ACHN (cell line): ENCODE results near the gene DENND1A.
"Not testable (repeated sequence)": the region's sequence is repeated elsewhere in the genome, so short reads cannot be mapped to it uniquely, and the experiment has no call there.

ENCODE experiments used
- DNase-seq: peaks from one replicate; pipeline ENCODE4 v3.0.0-alpha.2; 2015
- in situ Hi-C: cut with HindIII; loops from 2 replicates; pipeline ENCODE4 v1.10.0; 2017; ENCODE audit warnings: low sequenced_read_pairs, low pct_ligation_motif_present, low pct_unique_long_range_greater_than_20kb

DENND1A gene

DNA sequence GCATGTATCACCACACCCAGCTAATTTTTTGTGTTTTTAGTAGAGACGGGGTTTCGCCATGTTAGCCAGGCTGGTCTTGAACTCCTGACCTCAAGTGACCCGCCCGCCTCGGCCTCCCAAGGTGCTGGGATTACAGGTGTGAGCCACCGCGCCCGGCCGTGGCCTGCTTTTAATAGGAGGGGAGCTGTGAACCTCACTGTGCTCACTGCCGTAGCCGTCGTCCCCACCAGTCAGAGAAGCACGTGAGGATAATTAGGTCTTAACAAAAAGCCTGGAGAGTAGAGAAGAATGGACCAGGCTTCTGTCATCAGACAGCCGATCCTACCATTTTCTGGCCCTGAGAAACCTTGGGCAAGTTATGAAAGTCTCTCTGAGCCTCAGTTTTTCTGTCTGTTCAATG is 531.0 kb downstream of the DENND1A start:
- in situ Hi-C loops, DNase-seq: not testable (repeated sequence)

DNA sequence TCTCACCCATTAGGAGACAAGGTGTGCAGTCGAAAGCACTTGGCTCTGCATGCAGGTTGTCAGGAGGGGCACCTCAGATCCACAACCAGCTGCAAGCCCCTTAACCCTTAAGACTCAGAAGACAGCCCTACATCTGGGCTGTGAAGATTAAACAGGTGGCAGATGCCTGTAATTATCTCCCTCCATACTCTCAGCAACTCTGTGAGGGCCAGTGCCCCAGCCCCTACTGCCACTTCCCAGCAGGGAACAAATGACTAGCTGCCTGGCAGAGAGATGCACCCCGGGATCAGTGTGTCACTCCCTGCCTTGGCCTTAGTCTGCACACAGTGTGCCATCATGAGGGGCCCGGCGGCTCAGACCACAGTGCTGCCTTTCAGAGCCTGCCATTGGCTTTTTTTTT is 532.0 kb downstream of the DENND1A start:
- no peak for DNase-seq
- in situ Hi-C loops = no loop called here

DNA sequence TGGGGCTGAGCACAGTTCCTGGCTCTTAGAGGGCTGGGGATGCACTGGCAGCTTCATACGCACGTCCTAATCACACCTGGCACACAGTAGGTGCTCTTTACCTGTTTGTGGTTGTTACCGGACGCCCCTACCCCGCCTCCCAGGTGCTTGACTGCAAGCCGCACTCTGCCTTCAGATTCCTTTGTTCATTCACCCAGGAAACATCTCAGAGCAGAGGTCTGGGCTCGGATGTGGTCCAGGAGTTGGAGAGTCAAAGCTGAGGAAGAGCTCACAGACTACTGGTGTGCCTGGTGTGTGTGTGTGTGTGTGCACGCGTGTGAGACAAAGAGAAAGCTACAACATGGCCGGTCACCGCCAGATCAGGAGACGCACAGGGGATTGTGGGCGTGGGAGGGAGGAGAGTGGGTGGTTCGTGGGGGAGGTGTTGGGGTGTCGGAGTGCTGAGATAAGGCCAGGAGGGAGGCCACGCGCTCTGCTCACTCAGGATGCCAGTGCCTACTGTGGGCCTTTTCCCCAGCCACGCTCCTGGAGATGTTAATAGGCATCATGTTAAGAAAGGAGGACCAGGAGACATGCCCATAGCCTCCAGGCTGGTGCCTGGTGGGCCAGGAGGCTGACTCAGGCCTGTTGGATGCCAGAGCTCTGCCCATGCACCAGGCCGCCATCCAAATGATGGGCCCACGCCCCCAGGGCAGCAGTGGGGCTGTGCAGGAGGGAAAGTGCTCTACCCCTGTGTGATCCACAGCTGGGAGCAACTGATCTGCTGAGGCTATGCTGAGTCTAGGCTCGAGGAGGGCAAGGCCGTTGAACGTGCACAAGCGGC is 534.0 kb downstream of the DENND1A start:
- in situ Hi-C loops = no loop called here
- DNase-seq = no peak

- in situ Hi-C loops = no loop called here
Observed at GRCh38 chr9:123395276-123395688, 534.6 kb downstream of the DENND1A start.

GRCh38 chr9:123394291-123395235 is 535.4 kb downstream of the DENND1A start:
- DNase-seq = no peak
- in situ Hi-C loops = no loop called here

More at GRCh38 chr9:123395276-123395688, 534.6 kb downstream of the DENND1A start:
- DNase-seq = no peak

DNA sequence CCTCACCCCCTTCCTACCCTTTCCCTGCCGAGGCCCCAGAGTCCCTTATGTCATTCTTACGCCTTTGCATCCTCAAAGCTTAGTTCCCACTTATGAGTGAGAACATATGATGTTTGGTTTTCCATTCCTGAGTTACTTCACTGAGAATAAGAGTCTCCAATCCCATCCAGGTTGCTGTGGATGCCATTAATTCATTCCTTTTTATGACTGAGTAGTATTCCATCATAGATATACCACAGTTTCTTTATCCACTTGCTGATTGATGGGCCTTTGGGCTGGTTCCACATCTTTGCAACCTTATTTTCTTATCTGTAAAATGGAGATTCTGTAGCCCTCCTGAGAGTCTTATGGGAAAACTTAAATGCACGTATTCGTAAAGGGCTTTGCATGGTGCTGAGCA is 537.1 kb downstream of the DENND1A start:
- in situ Hi-C loops = no loop called here
- no peak for DNase-seq

- in situ Hi-C loops = no loop called here
- DNase-seq = no peak
Observed at GRCh38 chr9:123391946-123392345, 538.0 kb downstream of the DENND1A start.

GRCh38 chr9:123391233-123391632 is 538.7 kb downstream of the DENND1A start:
- in situ Hi-C loops = no loop called here
- no peak for DNase-seq

- no peak for DNase-seq
- in situ Hi-C loops = no loop called here
Observed at GRCh38 chr9:123390337-123391135, 539.4 kb downstream of the DENND1A start.

GRCh38 chr9:123389698-123390097 is 540.2 kb downstream of the DENND1A start:
- in situ Hi-C loops = no loop called here
- no peak for DNase-seq

DNA sequence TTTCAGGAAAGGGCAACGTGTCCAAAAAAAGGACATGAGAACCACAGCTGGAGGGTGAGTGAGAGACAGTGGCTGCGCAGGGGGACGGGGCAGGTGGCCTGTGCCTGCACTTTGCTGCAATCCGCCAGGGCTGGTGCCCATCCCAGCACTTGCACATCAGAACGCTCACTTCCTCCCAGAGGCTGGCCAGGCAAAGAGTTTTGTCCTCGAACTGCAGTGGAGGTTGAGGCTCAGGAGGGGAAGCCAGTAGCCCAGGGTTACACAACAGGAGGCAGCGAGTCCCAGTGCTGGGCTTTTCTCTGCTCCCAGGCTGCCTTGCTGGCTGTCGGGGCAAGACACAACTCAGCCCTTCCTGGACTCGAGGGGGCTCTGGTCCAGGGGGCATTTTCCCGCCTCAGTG is 540.9 kb downstream of the DENND1A start:
- in situ Hi-C loops = no loop called here
- DNase-seq = no peak

GRCh38 chr9:123387686-123388085 is 542.2 kb downstream of the DENND1A start:
- no peak for DNase-seq

DNA sequence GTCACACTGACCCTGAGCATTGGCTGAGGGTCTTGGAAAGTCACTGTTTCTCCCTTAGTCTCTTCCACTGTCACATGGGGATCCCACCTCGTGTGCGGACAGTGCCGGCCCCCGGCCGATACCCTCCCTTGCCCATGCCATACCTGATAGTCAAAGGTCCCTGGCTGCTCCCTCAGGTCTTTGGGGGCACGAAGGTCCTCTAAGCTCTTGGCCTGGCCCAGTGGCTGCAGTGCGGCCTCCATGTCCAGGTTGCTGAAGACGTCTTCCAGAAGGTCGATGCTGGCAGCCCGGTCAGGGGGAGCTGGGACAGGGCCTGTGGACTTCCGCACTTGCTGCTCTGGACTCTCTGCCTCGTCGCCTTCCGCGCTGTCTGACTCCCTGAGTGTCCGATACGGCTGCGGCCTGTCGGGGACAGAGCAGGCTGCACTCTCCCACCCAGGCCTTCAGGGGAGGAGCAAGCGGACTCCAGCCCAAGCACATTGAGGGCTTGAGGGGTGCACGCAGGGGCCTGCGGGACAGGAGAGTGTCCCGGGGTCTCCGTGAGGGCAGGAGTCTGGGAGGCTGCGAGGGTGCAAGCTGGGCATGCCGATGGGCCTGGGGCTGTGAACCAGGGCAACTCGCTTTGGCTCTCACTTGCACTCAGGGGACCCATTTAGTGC is 546.3 kb downstream of the DENND1A start:
- in situ Hi-C loops = no loop called here
- DNase-seq = no peak

More at GRCh38 chr9:123387686-123388085, 542.2 kb downstream of the DENND1A start:
- in situ Hi-C loops = no loop called here

GRCh38 chr9:123382653-123383511 is 547.0 kb downstream of the DENND1A start:
- no peak for DNase-seq
- in situ Hi-C loops = no loop called here

DNA sequence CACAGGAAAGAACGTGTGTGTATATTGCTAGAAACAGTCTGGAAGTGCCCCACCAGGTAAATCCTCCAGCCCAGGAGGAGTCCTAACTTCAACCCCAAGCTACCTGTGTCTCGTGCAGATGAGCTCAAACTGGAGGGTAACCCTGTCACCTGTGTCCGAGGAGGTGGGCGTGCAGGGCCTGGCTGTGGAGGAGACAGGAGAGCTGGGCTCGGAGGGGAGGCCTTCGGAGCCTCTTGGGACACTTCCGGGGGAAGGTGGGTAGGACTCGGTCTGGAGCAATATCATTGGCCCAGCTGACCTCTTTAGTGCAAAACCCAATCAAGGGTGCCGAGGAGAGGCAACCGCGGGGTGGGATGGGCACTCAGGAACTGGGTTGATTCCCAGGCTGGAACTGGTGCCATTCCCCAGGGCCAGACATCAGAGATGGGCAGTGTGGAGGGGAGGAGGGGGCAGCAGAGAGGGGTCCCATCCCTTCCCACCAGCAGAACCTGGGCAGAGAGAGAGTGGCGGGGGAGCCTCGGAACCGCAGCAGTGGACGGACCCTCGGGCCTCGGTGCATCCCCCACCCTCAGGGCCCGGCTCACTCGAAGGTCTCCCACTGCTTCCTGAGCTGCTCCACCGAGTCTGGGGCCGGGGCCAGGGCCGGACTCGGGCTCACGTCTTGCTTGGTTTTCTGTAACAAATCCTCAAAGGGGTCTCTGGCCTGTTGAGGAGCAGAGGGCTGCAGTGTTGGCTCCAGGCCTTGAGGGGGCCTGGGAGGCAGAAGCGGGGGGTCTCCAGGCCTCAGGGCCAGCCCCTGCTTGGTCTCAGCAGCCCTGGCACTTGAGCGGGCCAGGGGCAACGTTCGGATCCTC is 548.8 kb downstream of the DENND1A start:
- in situ Hi-C loops = no loop called here
- no peak for DNase-seq

DNA sequence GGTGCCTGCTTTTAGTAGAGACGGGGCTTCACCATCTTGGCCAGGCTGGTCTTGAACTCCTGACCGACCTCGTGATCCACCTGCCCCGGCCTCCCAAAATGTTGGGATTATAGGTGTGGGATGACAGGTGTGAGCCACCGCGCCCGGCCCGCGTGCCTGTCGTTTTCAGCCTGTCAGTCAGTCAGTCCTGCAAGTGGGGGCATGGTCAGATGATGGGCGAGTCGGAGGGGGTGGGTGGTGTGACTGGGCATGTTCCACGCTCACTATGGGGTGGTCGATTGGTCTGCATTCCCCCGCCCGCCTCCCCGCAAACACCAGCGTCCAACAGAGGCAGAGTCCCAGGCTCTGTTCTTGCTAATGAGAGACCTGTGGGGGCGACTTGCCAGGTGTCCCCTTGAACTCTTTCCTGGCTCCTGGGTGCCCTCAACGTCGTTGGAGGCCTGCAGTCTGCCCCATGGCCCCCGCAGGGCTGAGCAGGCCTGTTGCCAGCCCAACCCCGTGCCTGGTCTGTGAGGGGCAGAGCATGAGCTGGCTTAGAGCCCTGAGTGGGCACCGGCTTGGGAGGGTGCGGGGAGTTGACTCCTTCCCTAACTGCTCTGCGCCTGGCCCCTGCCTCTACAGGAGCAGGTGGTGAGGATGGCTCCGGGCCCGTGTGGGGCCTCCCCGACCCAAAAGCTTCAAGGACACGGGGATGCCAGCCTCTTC is 550.8 kb downstream of the DENND1A start:
- no peak for DNase-seq
- in situ Hi-C loops = no loop called here
